Measurements from ENCODE around the gene PAFAH1B2. TPM values are rescaled to one million over a fixed set of nuclear protein-coding genes. Genes with fewer than 3 reads are reported as not detected.

PAFAH1B2 gene
- total RNA-seq, 2 donors from 2014 or later: 114 to 115 TPM

- Histone ChIP-seq H3K4me3 (ENCODE audit: low read length) (peak overlapping the region; percentile 97), H3K27me3 (ENCODE audit: control insufficient read depth, insufficient read depth, low read length, poor library complexity, severe bottlenecking) (no peaks in the 10 kb centered on the region), H3K9ac (ENCODE audit: extremely low read depth, low read length, poor library complexity, severe bottlenecking) (peak overlapping the region; percentile 91), H3K36me3 (ENCODE audit: control insufficient read depth, insufficient read depth, low read length) (peaks cover 22% of the 10 kb centered on the region), H3K9me3 (ENCODE audit: control insufficient read depth, low read length) (peaks cover 8% of the 10 kb centered on the region), H3K4me1 (ENCODE audit: control insufficient read depth, insufficient read depth, low read length) (peaks cover 10% of the 10 kb centered on the region), H3K27ac (ENCODE audit: low read depth, low read length) (no peak overlapping the region)
- Mint-ChIP-seq H3K9me3 (peaks cover 3% of the 10 kb centered on the region), H3K36me3 (ENCODE audit: low read depth) (peaks cover 13% of the 10 kb centered on the region), H3K4me3 (peak overlapping the region; percentile 98), H3K4me1 (peaks cover 48% of the 10 kb centered on the region), H3K27ac (peak overlapping the region; percentile 86), H3K27me3 (ENCODE audit: insufficient read depth) (no peaks in the 10 kb centered on the region)
- WGBS, 2 experiments (ENCODE audit: insufficient coverage in 1 of 2, insufficient read length in 1 of 2): 50 to 53% methylated on average over 3 to 6 of the region's 6 CpGs
- TF ChIP-seq, protein P1, sequence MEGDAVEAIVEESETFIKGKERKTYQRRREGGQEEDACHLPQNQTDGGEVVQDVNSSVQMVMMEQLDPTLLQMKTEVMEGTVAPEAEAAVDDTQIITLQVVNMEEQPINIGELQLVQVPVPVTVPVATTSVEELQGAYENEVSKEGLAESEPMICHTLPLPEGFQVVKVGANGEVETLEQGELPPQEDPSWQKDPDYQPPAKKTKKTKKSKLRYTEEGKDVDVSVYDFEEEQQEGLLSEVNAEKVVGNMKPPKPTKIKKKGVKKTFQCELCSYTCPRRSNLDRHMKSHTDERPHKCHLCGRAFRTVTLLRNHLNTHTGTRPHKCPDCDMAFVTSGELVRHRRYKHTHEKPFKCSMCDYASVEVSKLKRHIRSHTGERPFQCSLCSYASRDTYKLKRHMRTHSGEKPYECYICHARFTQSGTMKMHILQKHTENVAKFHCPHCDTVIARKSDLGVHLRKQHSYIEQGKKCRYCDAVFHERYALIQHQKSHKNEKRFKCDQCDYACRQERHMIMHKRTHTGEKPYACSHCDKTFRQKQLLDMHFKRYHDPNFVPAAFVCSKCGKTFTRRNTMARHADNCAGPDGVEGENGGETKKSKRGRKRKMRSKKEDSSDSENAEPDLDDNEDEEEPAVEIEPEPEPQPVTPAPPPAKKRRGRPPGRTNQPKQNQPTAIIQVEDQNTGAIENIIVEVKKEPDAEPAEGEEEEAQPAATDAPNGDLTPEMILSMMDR (conservative IDR thresholded peaks at IDR 0.05): peak; percentile 47
- peak; percentile 78 for DNase-seq
These were observed 47.7 kb upstream of the PAFAH1B2 start for GRCh38 chr11:117096201-117096991.

DNA sequence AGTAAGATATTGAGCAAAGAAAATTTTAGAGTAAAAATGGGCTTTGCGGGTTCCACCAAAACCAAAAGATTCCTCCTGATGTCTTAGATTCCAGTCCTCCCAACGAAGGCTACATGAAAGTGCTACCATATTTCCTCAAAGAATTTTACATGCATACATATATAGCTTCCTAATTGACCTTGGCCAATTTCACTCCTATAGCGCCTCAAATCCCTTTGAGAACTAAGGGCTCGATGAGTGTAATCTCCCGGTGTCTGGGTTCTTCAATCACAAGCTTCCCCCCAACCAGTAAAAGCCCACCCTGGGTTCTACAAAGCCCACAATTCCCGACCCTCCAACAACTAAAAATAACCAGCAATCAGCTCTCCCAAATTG, 47.1 kb upstream of the PAFAH1B2 start:
- DNase-seq: no peak
- Histone ChIP-seq H3K4me1 (ENCODE audit: control insufficient read depth, insufficient read depth, low read length) (peaks cover 10% of the 10 kb centered on the region), H3K27ac (ENCODE audit: low read depth, low read length) (no peak overlapping the region), H3K36me3 (ENCODE audit: control insufficient read depth, insufficient read depth, low read length) (peaks cover 16% of the 10 kb centered on the region), H3K27me3 (ENCODE audit: control insufficient read depth, insufficient read depth, low read length, poor library complexity, severe bottlenecking) (no peaks in the 10 kb centered on the region), H3K9ac (ENCODE audit: extremely low read depth, low read length, poor library complexity, severe bottlenecking) (peak overlapping the region; percentile 91), H3K9me3 (ENCODE audit: control insufficient read depth, low read length) (peaks cover 5% of the 10 kb centered on the region), H3K4me3 (ENCODE audit: low read length) (peak overlapping the region; percentile 97)
- H3K9me3 Mint-ChIP-seq: peaks cover 2% of the 10 kb centered on the region
- 46 to 48% methylated on average over 5 to 6 of the region's 6 CpGs for WGBS, 2 experiments (ENCODE audit: insufficient coverage in 1 of 2, insufficient read length in 1 of 2)
- TF ChIP-seq, protein P1 (conservative IDR thresholded peaks at IDR 0.05): no peak
- peaks cover 7% of the 10 kb centered on the region for H3K36me3 Mint-ChIP-seq (ENCODE audit: low read depth)
- peaks cover 50% of the 10 kb centered on the region for H3K4me1 Mint-ChIP-seq
- peak overlapping the region; percentile 98 for H3K4me3 Mint-ChIP-seq
- H3K27ac Mint-ChIP-seq: peak overlapping the region; percentile 97
- H3K27me3 Mint-ChIP-seq (ENCODE audit: insufficient read depth): no peaks in the 10 kb centered on the region

GRCh38 chr11:117097389-117098268, 46.5 kb upstream of the PAFAH1B2 start:
- Histone ChIP-seq H3K4me3 (ENCODE audit: low read length) (peak overlapping the region; percentile 97), H3K27ac (ENCODE audit: low read depth, low read length) (peak overlapping the region; percentile 69), H3K9ac (ENCODE audit: extremely low read depth, low read length, poor library complexity, severe bottlenecking) (peak overlapping the region; percentile 91), H3K27me3 (ENCODE audit: control insufficient read depth, insufficient read depth, low read length, poor library complexity, severe bottlenecking) (no peaks in the 10 kb centered on the region), H3K9me3 (ENCODE audit: control insufficient read depth, low read length) (no peaks in the 10 kb centered on the region), H3K4me1 (ENCODE audit: control insufficient read depth, insufficient read depth, low read length) (peaks cover 10% of the 10 kb centered on the region), H3K36me3 (ENCODE audit: control insufficient read depth, insufficient read depth, low read length) (peaks cover 10% of the 10 kb centered on the region)
- peaks cover 2% of the 10 kb centered on the region for H3K36me3 Mint-ChIP-seq (ENCODE audit: low read depth)
- 0% methylated on average over 24 to 65 of the region's 65 CpGs for WGBS, 2 experiments (ENCODE audit: insufficient coverage in 1 of 2, insufficient read length in 1 of 2)
- DNase-seq: peak; percentile 79
- TF ChIP-seq, protein P1 (conservative IDR thresholded peaks at IDR 0.05): no peak
- peaks cover 55% of the 10 kb centered on the region for H3K4me1 Mint-ChIP-seq
- H3K4me3 Mint-ChIP-seq: peak overlapping the region; percentile 98
- H3K27me3 Mint-ChIP-seq (ENCODE audit: insufficient read depth): no peaks in the 10 kb centered on the region
- peak overlapping the region; percentile 97 for H3K27ac Mint-ChIP-seq
- H3K9me3 Mint-ChIP-seq: no peaks in the 10 kb centered on the region

All from endodermal cell (in vitro differentiated cells).